Heart left ventricle (tissue), 16 donors: ENCODE data around the gene EFR3B. TPM values are rescaled to one million over a fixed set of nuclear protein-coding genes. Genes with fewer than 3 reads are reported as not detected.
A peak's percentile ranks its signal among the peaks of the same experiment; 100 is the strongest.

Experiments
- ATAC-seq, 4 donors: fragments of 200-7000 bp; cut with Tn5 transposase; one replicate each; pipeline ENCODE4 v1.9.1; 2020 to 2022; ENCODE audit warnings: moderate library complexity in 4 of 4, mild to moderate bottlenecking in 3 of 4, moderate number of reproducible peaks in 1 of 4
- DNase-seq, 5 donors: peaks; one replicate each; pipeline ENCODE4 v3.0.0-alpha.2; 2020
- H3K27ac ChIP-seq, 12 donors: fragments of 200-600 bp; sonication (generic) in 4 of 12; one replicate each; pipeline versions ENCODE4 v1.5.0 to v1.8.0; 2016 to 2022; ENCODE audit warnings: mild to moderate bottlenecking in 2 of 12
- H3K27me3 ChIP-seq, 9 donors: fragments of 200-600 bp; sonication (generic) in 2 of 9; one replicate each; pipeline versions ENCODE4 v1.5.1 to v1.8.0; 2016 to 2022; ENCODE audit warnings: mild to moderate bottlenecking in 3 of 9
- H3K36me3 ChIP-seq, 9 donors: fragments of 200-600 bp; sonication (generic) in 2 of 9; one replicate each; pipeline versions ENCODE4 v1.5.0 to v1.8.0; 2018 to 2022; ENCODE audit warnings: mild to moderate bottlenecking in 2 of 9
- H3K4me1 ChIP-seq, 12 donors: fragments of 200-600 bp; sonication (generic) in 4 of 12; one replicate each; pipeline versions ENCODE4 v1.5.0 to v1.8.0; 2016 to 2022; ENCODE audit warnings: mild to moderate bottlenecking in 3 of 12
- H3K4me3 ChIP-seq, 12 donors: fragments of 200-600 bp; sonication (generic) in 4 of 12; one replicate each; pipeline versions ENCODE4 v1.5.0 to v1.8.0; 2017 to 2022; ENCODE audit warnings: mild to moderate bottlenecking in 9 of 12, moderate library complexity in 4 of 12
- H3K9me3 ChIP-seq, 12 donors: fragments of 200-600 bp; sonication (generic) in 4 of 12; one replicate each; pipeline versions ENCODE4 v1.5.0 to v1.8.0; 2016 to 2022; ENCODE audit warnings: mild to moderate bottlenecking in 1 of 12
- POLR2A ChIP-seq, 2 donors: fragments of 450-650 bp; IDR thresholded peaks; one replicate each; pipeline ENCODE4 v1.6.1; 2017; ENCODE audit warnings: antibody characterized with exemption in 2 of 2, mild to moderate bottlenecking in 2 of 2, moderate library complexity in 2 of 2
- WGBS, 4 donors: extraction: QIAGEN DNeasy Blood & Tissue Kit in 2 of 4; methylation state at CpG; one replicate each; pipeline versions ENCODE4 v1.1.5 to v1.1.7; 2013 to 2018; 5-methylcytosine and 5-hydroxymethylcytosine counted together
- intact Hi-C, 10 donors: fragments of 100-400 bp; cut with DNase I; formaldehyde crosslinking; loops; one replicate each; pipeline versions ENCODE4 v1.11.1 to v1.14.2; 2022
- polyA plus RNA-seq, 2 donors: library from polyadenylated mRNA; stranded (reverse); fragments of 200-250 nt; gene quantifications; one replicate each; pipeline ENCODE4 v1.2.3, GENCODE V29; 2013
- total RNA-seq, 9 donors: library from RNA; depleted of rRNA in 2 of 9; stranded (reverse); fragments of >200 nt in 2 of 9; fragmentation: NEBNext Ultra II Directional in 3 of 9; extraction: Animal tissue kit (Norgen Biotek cat#: 25700) in 3 of 9; gene quantifications; one replicate each; pipeline versions ENCODE4 v1.1.0 to v1.2.4, GENCODE V29; 2016 to 2023
- TF ChIP-seq, protein P1 (sequence below), 12 donors: fragments of 200-600 bp; sonication (generic) in 4 of 12; IDR thresholded peaks; one replicate each; pipeline versions ENCODE4 v1.5.0 to v1.8.0; 2018 to 2022; ENCODE audit warnings: antibody characterized with exemption in 12 of 12, mild to moderate bottlenecking in 5 of 12
- donor health status: ischemic (EF 13 %, LVEDD 7.1; RV severe dilation, severe dysfunction).
- donor health status: healthy with polysubstance abuse.
- donor health status: DM: no; HTN: yes; CAD: no.
- donor health status: DM: no; HTN: no; CAD: no.
- donor health status: ischemic (EF 25% LVEDD 6.9; RV normal size, moderate dysfunction).
- donor health status: ischemic (EF 25% LVEDD 5.7; RV mildly dilated, moderate dysfunction).
- donor health status: healthy.
- donor health status: DM: yes; HTN: yes; CAD: no.
- donor health status: ischemic (EF 35%, LVEDD 5.7; RV mildly dilated, moderate dysfunction).
- donor health status: nonischemic (EF 11% LVEDD 7.7; RV severe dilation, severe dysfunction).
- donor health status: DM: yes; HTN: yes; CAD: no.
- donor health status: PGD.
- donor health status: ischemic (EF 29% LVEDD 5.4; RV normal size, mild dysfunction).
- donor health status: nonischemic (EF 23%, LVEDD 6.1; RV moderate dilation, normal function).

EFR3B gene
- total and polyA plus RNA-seq, 11 donors: 1.7 to 13.8 (median 5.5) TPM

DNA sequence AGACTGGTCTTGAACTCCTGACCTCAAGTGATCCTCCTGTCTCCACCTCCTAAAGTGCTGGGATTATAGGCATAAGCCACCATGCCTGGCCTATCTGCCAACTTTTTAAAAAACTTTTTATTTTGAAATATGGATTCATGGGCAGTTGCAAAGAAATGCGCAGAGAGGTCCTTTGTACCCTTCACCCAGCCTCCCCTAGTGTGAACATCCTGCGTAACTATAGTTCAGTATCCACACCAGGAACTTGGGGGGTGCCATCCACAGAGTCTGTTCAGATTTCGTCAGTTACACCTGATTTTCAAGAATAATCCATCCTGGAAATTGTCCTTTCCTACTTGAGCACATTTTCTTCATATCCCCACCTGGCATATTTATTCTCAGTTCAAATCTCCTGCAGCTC lies 33.0 kb downstream of the EFR3B start:
- 91 to 98% (median 96%) methylated on average over 3 of the region's 3 CpGs for WGBS, 4 donors
- peaks cover 0 to 37% (median 29%) of the 10 kb centered on the region in 12 donors for H3K4me1 ChIP-seq
- H3K36me3 ChIP-seq: no peaks in the 10 kb centered on the region
- no peaks in the 10 kb centered on the region for H3K9me3 ChIP-seq
- ATAC-seq: no peak
- no peak overlapping the region for H3K4me3 ChIP-seq
- H3K27ac ChIP-seq: no peak overlapping the region
- intact Hi-C loops: loop anchor here in 2 of 10 donors (5.0 kb wide), 2 partner anchors 33 to 52 kb away; partner anchors contain the start of gene EFR3B (in 1 of the 2)
- H3K27me3 ChIP-seq: no peaks in the 10 kb centered on the region
- TF ChIP-seq POLR2A (IDR thresholded peaks at IDR 0.05): no peak
- TF ChIP-seq, protein P1, sequence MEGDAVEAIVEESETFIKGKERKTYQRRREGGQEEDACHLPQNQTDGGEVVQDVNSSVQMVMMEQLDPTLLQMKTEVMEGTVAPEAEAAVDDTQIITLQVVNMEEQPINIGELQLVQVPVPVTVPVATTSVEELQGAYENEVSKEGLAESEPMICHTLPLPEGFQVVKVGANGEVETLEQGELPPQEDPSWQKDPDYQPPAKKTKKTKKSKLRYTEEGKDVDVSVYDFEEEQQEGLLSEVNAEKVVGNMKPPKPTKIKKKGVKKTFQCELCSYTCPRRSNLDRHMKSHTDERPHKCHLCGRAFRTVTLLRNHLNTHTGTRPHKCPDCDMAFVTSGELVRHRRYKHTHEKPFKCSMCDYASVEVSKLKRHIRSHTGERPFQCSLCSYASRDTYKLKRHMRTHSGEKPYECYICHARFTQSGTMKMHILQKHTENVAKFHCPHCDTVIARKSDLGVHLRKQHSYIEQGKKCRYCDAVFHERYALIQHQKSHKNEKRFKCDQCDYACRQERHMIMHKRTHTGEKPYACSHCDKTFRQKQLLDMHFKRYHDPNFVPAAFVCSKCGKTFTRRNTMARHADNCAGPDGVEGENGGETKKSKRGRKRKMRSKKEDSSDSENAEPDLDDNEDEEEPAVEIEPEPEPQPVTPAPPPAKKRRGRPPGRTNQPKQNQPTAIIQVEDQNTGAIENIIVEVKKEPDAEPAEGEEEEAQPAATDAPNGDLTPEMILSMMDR (IDR thresholded peaks at IDR 0.05): no peak
- no peak for DNase-seq

- Histone ChIP-seq H3K27ac (peak overlapping the region in 7 of 12 donors; percentile 5 to 68 (median 44)), H3K9me3 (no peaks in the 10 kb centered on the region), H3K4me3 (no peak overlapping the region), H3K27me3 (no peaks in the 10 kb centered on the region), H3K4me1 (peaks cover 0 to 41% (median 29%) of the 10 kb centered on the region in 12 donors), H3K36me3 (no peaks in the 10 kb centered on the region)
- intact Hi-C loops: loop anchor here in 2 of 10 donors (5.0 kb wide), 2 partner anchors 34 to 51 kb away; partner anchors contain the start of gene EFR3B (in 1 of the 2)
- no peak for TF ChIP-seq POLR2A (IDR thresholded peaks at IDR 0.05)
- TF ChIP-seq, protein P1 (IDR thresholded peaks at IDR 0.05): no peak
- ATAC-seq (peak in 1 of 4 donors; percentile 45), DNase-seq (no peak)
- 36 to 52% (median 47%) methylated on average over 5 of the region's 5 CpGs for WGBS, 4 donors
Measured at GRCh38 chr2:25076749-25077148, 34.9 kb downstream of the EFR3B start.

DNA sequence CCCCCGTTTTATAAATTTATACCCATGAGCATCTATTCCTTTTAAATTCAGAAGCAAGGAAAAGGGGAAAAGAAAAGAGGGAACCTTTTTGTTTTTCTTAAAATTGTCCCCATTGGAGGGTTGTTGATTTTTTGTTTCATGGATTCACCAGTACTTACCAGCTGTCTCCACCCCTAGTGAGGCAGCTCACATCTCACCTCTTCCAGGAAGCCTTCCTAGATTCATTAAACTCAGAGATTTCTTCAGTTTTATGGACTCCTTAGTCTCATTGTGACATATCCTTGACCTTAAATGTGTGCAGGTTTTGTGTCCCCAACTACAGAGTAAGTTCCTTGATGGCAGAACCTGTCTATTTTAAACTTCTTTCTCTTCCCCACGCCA lies 35.9 kb downstream of the EFR3B start:
- TF ChIP-seq POLR2A (IDR thresholded peaks at IDR 0.05): no peak
- TF ChIP-seq, protein P1 (IDR thresholded peaks at IDR 0.05): no peak
- H3K27ac ChIP-seq: peak overlapping the region in 8 of 12 donors; percentile 45 to 73 (median 67)
- no peaks in the 10 kb centered on the region for H3K9me3 ChIP-seq
- intact Hi-C loops: loop anchor here in 2 of 10 donors (5.0 kb wide), 2 partner anchors 35 to 50 kb away; partner anchors contain the start of gene EFR3B (in 1 of the 2)
- H3K4me1 ChIP-seq: peaks cover 3 to 52% (median 33%) of the 10 kb centered on the region in 12 donors
- H3K4me3 ChIP-seq: peak overlapping the region in 2 of 12 donors; percentile 5
- H3K27me3 ChIP-seq: no peaks in the 10 kb centered on the region
- DNase-seq: no peak
- no peak for ATAC-seq
- no peaks in the 10 kb centered on the region for H3K36me3 ChIP-seq
- 54 to 71% (median 63%) methylated on average over 2 of the region's 2 CpGs for WGBS, 4 donors

DNA sequence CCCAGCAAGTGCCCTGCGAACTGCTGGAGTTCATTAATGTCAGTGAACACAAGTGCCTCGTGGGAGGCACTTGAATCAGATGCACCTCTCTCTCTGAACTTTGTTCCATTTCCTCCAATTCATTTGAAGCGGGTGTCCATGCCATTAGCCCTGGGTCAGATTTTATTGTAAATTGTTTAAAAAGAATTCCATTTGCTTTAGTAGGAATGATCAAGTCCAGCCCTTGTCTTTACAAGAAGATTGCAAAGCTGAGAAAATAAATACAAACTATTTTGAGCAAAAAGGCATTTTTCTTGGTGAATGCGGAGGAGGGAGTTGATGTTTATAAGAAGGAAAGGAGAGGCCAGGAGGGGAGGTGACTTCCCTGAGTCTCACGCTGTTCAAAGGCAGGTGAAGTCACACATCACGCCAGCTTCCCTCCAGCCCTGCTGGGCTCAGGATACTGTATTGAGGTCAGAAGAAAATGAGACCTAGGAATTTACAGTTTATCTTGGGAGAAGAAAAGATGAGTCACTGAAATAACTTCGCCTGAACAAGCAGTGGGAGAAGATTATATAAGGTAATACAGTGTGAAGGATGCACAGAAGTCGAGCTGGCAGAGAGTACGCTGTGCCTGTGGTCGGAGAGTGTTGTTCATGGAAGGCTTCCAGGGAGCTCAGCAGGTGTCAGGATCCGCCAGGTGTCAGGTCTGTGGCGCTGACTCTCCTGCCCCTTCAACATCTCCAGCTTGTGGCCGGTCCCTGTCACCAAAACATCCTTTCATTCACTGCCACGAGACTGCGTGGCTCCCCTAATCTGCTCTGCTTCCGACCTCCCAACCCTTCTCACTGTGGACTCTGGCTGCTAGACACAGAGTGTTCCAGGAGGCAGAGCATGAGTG lies 36.5 kb downstream of the EFR3B start:
- peaks cover 3 to 57% (median 33%) of the 10 kb centered on the region in 12 donors for H3K4me1 ChIP-seq
- no peaks in the 10 kb centered on the region for H3K36me3 ChIP-seq
- H3K27me3 ChIP-seq: no peaks in the 10 kb centered on the region
- peak; percentile 43 to 89 (median 68) for ATAC-seq
- 51 to 64% (median 54%) methylated on average over 16 of the region's 16 CpGs for WGBS, 4 donors
- TF ChIP-seq POLR2A (IDR thresholded peaks at IDR 0.05): no peak
- TF ChIP-seq, protein P1 (IDR thresholded peaks at IDR 0.05): no peak
- H3K27ac ChIP-seq: peak overlapping the region in 11 of 12 donors; percentile 23 to 73 (median 65)
- peak in 2 of 5 donors; percentile 26 to 41 for DNase-seq
- H3K9me3 ChIP-seq: no peaks in the 10 kb centered on the region
- intact Hi-C loops: loop anchor here in 2 of 10 donors (5.0 kb wide), 2 partner anchors 36 to 49 kb away; partner anchors contain the start of gene EFR3B (in 1 of the 2)
- H3K4me3 ChIP-seq: peak overlapping the region in 5 of 12 donors; percentile 5 to 24 (median 13)
